Keratinocyte (primary cell): ENCODE measurements around the gene PHRF1. TPM values are rescaled to one million over a fixed set of nuclear protein-coding genes. Genes with fewer than 3 reads are reported as not detected.

Source experiments
- DNase-seq: peaks from one replicate; pipeline ENCODE4 v3.0.0-alpha.2; 2011; ENCODE audit warnings: low read depth, missing footprints, low spot score
- FAIRE-seq: peaks from 2 replicates; lab custom pipeline; 2011; peaks lifted over from hg19 to GRCh38; lab: Jason Lieb, UNC
- H2AFZ ChIP-seq: 2 replicates; pipeline ENCODE4 v1.6.0; 2012; ENCODE audit warnings: low read length, control low read depth, inconsistent platforms; ENCODE audit not compliant: control insufficient read depth
- H3K27ac ChIP-seq: 2 replicates; pipeline ENCODE4 v1.5.1; 2011; ENCODE audit warnings: low read length; ENCODE audit not compliant: control insufficient read depth, insufficient read depth
- H3K27me3 ChIP-seq: 3 replicates; pipeline ENCODE4 v1.6.0; 2011; ENCODE audit warnings: low read length; ENCODE audit not compliant: control insufficient read depth, insufficient read depth; ENCODE audit errors: extremely low read depth
- H3K36me3 ChIP-seq, 2 experiments: 2 replicates in 1 of 2; 3 replicates in 1 of 2; pipeline ENCODE4 v1.5.1; 2011; ENCODE audit warnings: low read length in 2 of 2, mild to moderate bottlenecking in 1 of 2; ENCODE audit not compliant: control insufficient read depth in 2 of 2, insufficient read depth in 2 of 2; ENCODE audit errors: extremely low read depth in 1 of 2
- H3K4me1 ChIP-seq: 3 replicates; pipeline ENCODE4 v1.5.1; 2011; ENCODE audit warnings: low read length; ENCODE audit not compliant: control insufficient read depth, insufficient read depth; ENCODE audit errors: extremely low read depth
- H3K4me2 ChIP-seq: 3 replicates; pipeline ENCODE4 v1.6.0; 2011; ENCODE audit warnings: low read depth, low read length; ENCODE audit not compliant: control insufficient read depth, insufficient read depth; ENCODE audit errors: extremely low read depth
- H3K4me3 ChIP-seq, 3 experiments: fragments of 200-600 bp in 1 of 3; sonication (generic) in 1 of 3; 2 replicates in 2 of 3; 3 replicates in 1 of 3; pipeline ENCODE4 v1.5.1; 2011 to 2016; ENCODE audit warnings: low read length in 3 of 3, mild to moderate bottlenecking in 3 of 3, control low read depth in 2 of 3, inconsistent platforms in 1 of 3, low read depth in 1 of 3, mixed read lengths in 1 of 3, mixed run types in 1 of 3, moderate library complexity in 1 of 3; ENCODE audit not compliant: control insufficient read depth in 2 of 3, insufficient read depth in 2 of 3; ENCODE audit errors: extremely low read depth in 1 of 3
- H3K79me2 ChIP-seq: 2 replicates; pipeline ENCODE4 v1.6.0; 2012; ENCODE audit warnings: low read length; ENCODE audit not compliant: control insufficient read depth, insufficient read depth
- H3K9ac ChIP-seq: 3 replicates; pipeline ENCODE4 v1.6.0; 2011; ENCODE audit warnings: low read length; ENCODE audit not compliant: control insufficient read depth, insufficient read depth; ENCODE audit errors: extremely low read depth
- H3K9me1 ChIP-seq: 3 replicates; pipeline ENCODE4 v1.6.0; 2011; ENCODE audit warnings: low read length; ENCODE audit not compliant: control insufficient read depth, insufficient read depth; ENCODE audit errors: extremely low read depth
- H3K9me3 ChIP-seq: 2 replicates; pipeline ENCODE4 v1.5.1; 2012; ENCODE audit warnings: low read depth, low read length; ENCODE audit not compliant: control insufficient read depth
- H4K20me1 ChIP-seq: 3 replicates; pipeline ENCODE4 v1.6.0; 2011; ENCODE audit warnings: low read length; ENCODE audit not compliant: control insufficient read depth, insufficient read depth; ENCODE audit errors: extremely low read depth
- EZH2 ChIP-seq: IDR thresholded peaks from one replicate; pipeline ENCODE4 v1.6.1; 2012; ENCODE audit warnings: inconsistent platforms, mild to moderate bottlenecking, low read length, moderate library complexity
- dilution Hi-C: fragments of 300-500 bp; cut with MboI; formaldehyde crosslinking; loops from one replicate; pipeline ENCODE4 v1.7.0; 2020; ENCODE audit warnings: low sequenced_read_pairs; ENCODE audit not compliant: extremely low pct_ligation_motif_present
- polyA plus RNA-seq, 5 experiments: library from polyadenylated mRNA; depleted of rRNA in 3 of 5; stranded (reverse) in 3 of 5; stranded (forward) in 1 of 5; unstranded in 1 of 5; fragments of >200 nt; gene quantifications; 1 replicate in 1 of 5; 2 replicates in 3 of 5; 3 replicates in 1 of 5; pipeline versions ENCODE4 v1.2.1 to v1.2.3, GENCODE V29; 2011 to 2012; ENCODE audit warnings: missing spikeins in 2 of 5, low read depth in 1 of 5, low replicate concordance in 1 of 5
- TF ChIP-seq, protein P1 (sequence below), 3 experiments: IDR thresholded peaks in 1 of 3; conservative IDR thresholded peaks in 1 of 3; optimal IDR thresholded peaks in 1 of 3; 2 replicates in 2 of 3; 3 replicates in 1 of 3; pipeline versions ENCODE3 to v1.5.1; 2011; ENCODE audit warnings: low read length in 3 of 3, mild to moderate bottlenecking in 3 of 3, moderate library complexity in 2 of 3, control low read depth in 1 of 3, inconsistent platforms in 1 of 3; ENCODE audit not compliant: insufficient read depth in 2 of 3; ENCODE audit errors: extremely low read depth in 1 of 3

Gene PHRF1
- polyA plus RNA-seq, 1 donor (not counting 4 experiments of a cell fraction or from before 2014, with no cell fraction given): 10.7 TPM

DNA sequence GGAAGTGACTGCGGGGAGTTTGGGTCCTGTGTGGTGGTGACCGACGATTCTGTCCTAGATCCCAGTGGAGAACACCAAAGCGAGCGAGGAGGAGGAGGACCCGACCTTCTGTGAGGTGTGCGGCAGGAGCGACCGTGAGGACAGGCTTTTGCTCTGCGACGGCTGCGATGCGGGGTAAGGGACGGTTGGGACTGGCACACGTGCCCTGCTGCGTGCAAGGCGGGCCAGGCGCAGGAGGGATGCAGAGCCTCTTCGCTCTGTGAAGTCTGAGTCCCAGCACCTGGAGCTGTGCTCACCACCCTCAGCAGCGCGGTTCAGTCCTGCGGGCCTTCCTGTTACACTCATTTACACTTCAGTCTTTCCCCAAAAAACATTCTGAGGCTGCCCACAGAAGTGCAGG is 16.2 kb downstream of the PHRF1 start:
- H3K4me2 ChIP-seq: no peak overlapping the region
- H3K79me2 ChIP-seq: peaks cover 52% of the 10 kb centered on the region
- TF ChIP-seq EZH2: no peak
- TF ChIP-seq, protein P1, sequence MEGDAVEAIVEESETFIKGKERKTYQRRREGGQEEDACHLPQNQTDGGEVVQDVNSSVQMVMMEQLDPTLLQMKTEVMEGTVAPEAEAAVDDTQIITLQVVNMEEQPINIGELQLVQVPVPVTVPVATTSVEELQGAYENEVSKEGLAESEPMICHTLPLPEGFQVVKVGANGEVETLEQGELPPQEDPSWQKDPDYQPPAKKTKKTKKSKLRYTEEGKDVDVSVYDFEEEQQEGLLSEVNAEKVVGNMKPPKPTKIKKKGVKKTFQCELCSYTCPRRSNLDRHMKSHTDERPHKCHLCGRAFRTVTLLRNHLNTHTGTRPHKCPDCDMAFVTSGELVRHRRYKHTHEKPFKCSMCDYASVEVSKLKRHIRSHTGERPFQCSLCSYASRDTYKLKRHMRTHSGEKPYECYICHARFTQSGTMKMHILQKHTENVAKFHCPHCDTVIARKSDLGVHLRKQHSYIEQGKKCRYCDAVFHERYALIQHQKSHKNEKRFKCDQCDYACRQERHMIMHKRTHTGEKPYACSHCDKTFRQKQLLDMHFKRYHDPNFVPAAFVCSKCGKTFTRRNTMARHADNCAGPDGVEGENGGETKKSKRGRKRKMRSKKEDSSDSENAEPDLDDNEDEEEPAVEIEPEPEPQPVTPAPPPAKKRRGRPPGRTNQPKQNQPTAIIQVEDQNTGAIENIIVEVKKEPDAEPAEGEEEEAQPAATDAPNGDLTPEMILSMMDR (optimal IDR thresholded peaks at IDR 0.05 in 1 of 3, IDR thresholded peaks at IDR 0.05 in 1 of 3, conservative IDR thresholded peaks at IDR 0.05 in 1 of 3; ENCODE audit: extremely low read depth in 1 of 3, insufficient read depth in 2 of 3, low read length in 3 of 3): no peak
- H3K9me3 ChIP-seq: no peaks in the 10 kb centered on the region
- H3K9ac ChIP-seq: no peak overlapping the region
- H3K36me3 ChIP-seq: peaks cover 45 to 57% of the 10 kb centered on the region in 2 experiments
- H3K4me3 ChIP-seq: no peak overlapping the region
- no peaks in the 10 kb centered on the region for H3K4me1 ChIP-seq
- H2AFZ ChIP-seq: no peak overlapping the region
- no peaks in the 10 kb centered on the region for H3K27me3 ChIP-seq
- no peaks in the 10 kb centered on the region for H3K9me1 ChIP-seq
- no peak overlapping the region for H3K27ac ChIP-seq
- dilution Hi-C loops: no loop called here
- no peak for FAIRE-seq
- no peak for DNase-seq
- H4K20me1 ChIP-seq: no peaks in the 10 kb centered on the region

DNA sequence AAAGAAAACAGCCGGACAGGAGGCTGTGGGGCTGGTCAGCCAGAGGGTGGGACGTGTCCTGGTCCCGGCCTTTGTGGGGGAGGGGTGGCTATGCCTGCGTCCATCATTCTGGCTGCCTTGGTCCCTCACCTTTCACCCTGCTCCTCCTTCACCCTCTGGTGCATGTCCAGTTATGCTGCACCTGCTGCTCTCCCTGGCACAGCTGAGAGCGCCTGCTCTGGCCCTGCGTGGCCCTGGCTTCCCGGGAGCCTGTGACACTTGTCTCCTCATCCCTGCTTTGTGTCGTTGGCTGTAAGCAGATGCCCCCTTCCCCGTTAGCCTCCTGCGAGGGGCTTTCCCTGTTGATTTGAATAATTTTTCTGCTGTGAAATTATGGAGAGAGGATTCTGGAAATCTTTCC is 16.6 kb downstream of the PHRF1 start:
- Histone ChIP-seq H3K9ac (no peak overlapping the region), H3K4me3 (no peak overlapping the region), H3K9me1 (no peaks in the 10 kb centered on the region), H4K20me1 (no peaks in the 10 kb centered on the region), H3K27ac (no peak overlapping the region), H3K4me2 (no peak overlapping the region), H3K4me1 (no peaks in the 10 kb centered on the region), H3K79me2 (peaks cover 53% of the 10 kb centered on the region), H2AFZ (no peak overlapping the region), H3K27me3 (no peaks in the 10 kb centered on the region), H3K36me3 (peaks cover 47 to 53% of the 10 kb centered on the region in 2 experiments), H3K9me3 (no peaks in the 10 kb centered on the region)
- TF ChIP-seq, protein P1 (optimal IDR thresholded peaks at IDR 0.05 in 1 of 3, IDR thresholded peaks at IDR 0.05 in 1 of 3, conservative IDR thresholded peaks at IDR 0.05 in 1 of 3; ENCODE audit: extremely low read depth in 1 of 3, insufficient read depth in 2 of 3, low read length in 3 of 3): no peak
- no peak for TF ChIP-seq EZH2
- dilution Hi-C loops: no loop called here
- DNase-seq (no peak), FAIRE-seq (no peak)
